GM12878 (cell line): ENCODE results near the gene RAC3. TPM values are rescaled to one million over a fixed set of nuclear protein-coding genes. Genes with fewer than 3 reads are reported as not detected.
A peak's percentile ranks its signal among the peaks of the same experiment; 100 is the strongest.

Experiments
- ATAC-seq: fragments of 200-7000 bp; cut with Tn5 transposase; 3 replicates; pipeline ENCODE4 v1.9.1; 2020; ENCODE audit warnings: mild to moderate bottlenecking, moderate library complexity
- BruUV-seq: library from RNA; stranded (reverse); fragments of 400-500 nt; replicated peaks from 2 replicates; lab custom pipeline; 2021; lab: Mats Ljungman, UMichigan
- CTCF ChIA-PET: fragments of 300-600 bp; sonication (Branson Sonifier 250); formaldehyde crosslinking; extraction: SDS; loops from one replicate; lab custom pipeline; 2021; ENCODE audit warnings: inconsistent platforms; lab: Yijun Ruan, JAX
- POLR2A ChIA-PET: fragments of 350-600 bp; formaldehyde crosslinking; extraction: SDS; loops from one replicate; lab custom pipeline; 2021; ENCODE audit warnings: inconsistent platforms; lab: Charles Lee
- RAD21 ChIA-PET: fragments of 300-600 bp; sonication (Branson Sonifier 250); formaldehyde crosslinking; loops from one replicate; lab custom pipeline; 2023; ENCODE audit warnings: antibody characterized with exemption; ENCODE audit not compliant: unreplicated experiment; lab: Charles Lee
- SMC1A ChIA-PET: fragments of 300-600 bp; sonication (Branson Sonifier 250); formaldehyde crosslinking; loops from one replicate; lab custom pipeline; 2023; ENCODE audit not compliant: unreplicated experiment, uncharacterized antibody; lab: Charles Lee
- DNase-seq: peaks from one replicate; pipeline ENCODE4 v3.0.0-alpha.2; 2011; ENCODE audit warnings: low read depth, low spot score
- FAIRE-seq: peaks from 3 replicates; lab custom pipeline; 2011; peaks lifted over from hg19 to GRCh38; lab: Jason Lieb, UNC
- H2AFZ ChIP-seq: 2 replicates; pipeline ENCODE4 v1.6.0; 2011; ENCODE audit warnings: low read depth, low read length, control low read depth; ENCODE audit not compliant: control insufficient read depth
- H3K27ac ChIP-seq: 2 replicates; pipeline ENCODE4 v1.5.1; 2011; ENCODE audit warnings: control low read depth; ENCODE audit not compliant: control insufficient read depth, insufficient read depth
- H3K27me3 ChIP-seq, 2 experiments: replicated peaks in 1 of 2; 2 replicates each; pipeline versions ENCODE4 v1.6.0 to v1.6.1; 2011; ENCODE audit warnings: low read length in 1 of 2; ENCODE audit not compliant: control insufficient read depth in 2 of 2, insufficient read depth in 2 of 2
- H3K36me3 ChIP-seq, 2 experiments: 2 replicates each; pipeline ENCODE4 v1.5.1; 2011; ENCODE audit warnings: low read length in 1 of 2; ENCODE audit not compliant: control insufficient read depth in 2 of 2, insufficient read depth in 2 of 2
- H3K4me1 ChIP-seq: 2 replicates; pipeline ENCODE4 v1.6.1; 2011; ENCODE audit warnings: mild to moderate bottlenecking, low read length, moderate library complexity, mixed read lengths; ENCODE audit not compliant: control insufficient read depth, insufficient read depth
- H3K4me2 ChIP-seq: 2 replicates; pipeline ENCODE4 v1.6.0; 2011; ENCODE audit warnings: control low read depth; ENCODE audit not compliant: control insufficient read depth, insufficient read depth
- H3K4me3 ChIP-seq: fragments of 200-600 bp; sonication (generic); 2 replicates; pipeline ENCODE4 v1.5.1; 2016
- H3K79me2 ChIP-seq: 2 replicates; pipeline ENCODE4 v1.6.0; 2011; ENCODE audit warnings: low read length; ENCODE audit not compliant: control insufficient read depth, insufficient read depth
- H3K9ac ChIP-seq: 2 replicates; pipeline ENCODE4 v1.8.0; 2011; ENCODE audit warnings: low read length, control low read depth, mixed read lengths; ENCODE audit not compliant: control insufficient read depth, insufficient read depth
- H3K9me3 ChIP-seq: replicated peaks from 3 replicates; pipeline ENCODE4 v1.5.1; 2011; ENCODE audit warnings: mild to moderate bottlenecking, low read length; ENCODE audit not compliant: control insufficient read depth, insufficient read depth
- H4K20me1 ChIP-seq: 2 replicates; pipeline ENCODE4 v1.6.0; 2011; ENCODE audit not compliant: control insufficient read depth, insufficient read depth
- ASH2L ChIP-seq: fragments of 300-600, 200-600 bp; sonication (generic); IDR thresholded peaks from 2 replicates; pipeline ENCODE4 v1.6.1; 2017; ENCODE audit warnings: low read depth, mild to moderate bottlenecking, borderline replicate concordance
- DPF2 ChIP-seq: fragments of 450-650 bp; IDR thresholded peaks from 2 replicates; pipeline ENCODE4 v1.6.1; 2017; ENCODE audit warnings: mild to moderate bottlenecking
- KDM1A ChIP-seq: fragments of 200-600 bp; sonication (generic); IDR thresholded peaks from 2 replicates; pipeline ENCODE4 v1.6.1; 2016; ENCODE audit warnings: borderline replicate concordance
- KLF5 ChIP-seq: fragments of 450-650 bp; IDR thresholded peaks from 2 replicates; pipeline ENCODE4 v1.6.1; 2014; ENCODE audit warnings: mild to moderate bottlenecking; ENCODE audit not compliant: partially characterized antibody
- LARP7 ChIP-seq: fragments of 450-650 bp; IDR thresholded peaks from 2 replicates; pipeline ENCODE4 v1.6.1; 2017; ENCODE audit warnings: mild to moderate bottlenecking
- NR2C2 ChIP-seq: IDR thresholded peaks from 2 replicates; pipeline ENCODE4 v1.6.1; 2011; ENCODE audit warnings: borderline replicate concordance, low read depth; ENCODE audit not compliant: control insufficient read depth, insufficient read length
- PAX5 ChIP-seq: IDR thresholded peaks from 2 replicates; pipeline ENCODE4 v1.6.1; 2011; ENCODE audit warnings: low read depth, low read length, borderline replicate concordance
- RB1 ChIP-seq: fragments of 450-650 bp; formaldehyde crosslinking; IDR thresholded peaks from 2 replicates; pipeline ENCODE4 v1.6.1; 2017; ENCODE audit warnings: mild to moderate bottlenecking, borderline replicate concordance
- RBBP5 ChIP-seq: fragments of 200-600 bp; sonication (generic); conservative IDR thresholded peaks from 2 replicates; pipeline ENCODE4 v1.6.1; 2016
- TCF3 ChIP-seq: IDR thresholded peaks from 2 replicates; pipeline ENCODE4 v1.6.1; 2012; ENCODE audit warnings: low read depth, mild to moderate bottlenecking, low read length, borderline replicate concordance; ENCODE audit not compliant: insufficient read depth
- WGBS: methylation state at CpG from one replicate; pipeline ENCODE4 v1.1.6; 2016; ENCODE audit warnings: low lambda C conversion rate; ENCODE audit not compliant: insufficient replicate concordance, insufficient coverage; ENCODE audit errors: missing lambda C conversion rate; 5-methylcytosine and 5-hydroxymethylcytosine counted together
- in situ Hi-C: fragments of 300-500 bp; cut with MboI; formaldehyde crosslinking; loops from 9 replicates; pipeline ENCODE4 v1.14.3; 2018; ENCODE audit warnings: mixed read lengths
- intact Hi-C: fragments of 100-400 bp; cut with micrococcal nuclease; formaldehyde crosslinking; loops from one replicate; pipeline ENCODE4 v1.14.2; 2022; ENCODE audit not compliant: unreplicated experiment
- polyA plus RNA-seq, 11 experiments: library from polyadenylated mRNA; depleted of rRNA in 4 of 11; unstranded in 6 of 11; stranded (reverse) in 5 of 11; fragments of >200 nt; fragmentation: Nextera tagmentation in 4 of 11; fragmentation: Illumina TruSeq in 1 of 11; extraction: Ambion mirVana in 4 of 11; extraction: Trizol in 1 of 11; gene quantifications; 1 replicate in 1 of 11; 2 replicates in 10 of 11; pipeline versions ENCODE4 v1.2.1 to v1.2.3, GENCODE V29; 2011 to 2016; ENCODE audit warnings: inconsistent platforms in 2 of 11, missing spikeins in 2 of 11, low read depth in 1 of 11
- total RNA-seq, 4 experiments: library from RNA; depleted of rRNA in 3 of 4; stranded (reverse); fragments of >200 nt in 3 of 4; fragmentation: Illumina TruSeq in 1 of 4; extraction: Trizol in 1 of 4; gene quantifications; 2 replicates each; pipeline versions ENCODE4 v1.2.1 to v1.2.3, GENCODE V29; 2013 to 2021
- TF ChIP-seq, protein P1 (sequence below): fragments of 150-350 bp; IDR thresholded peaks from 2 replicates; pipeline ENCODE4 v1.6.1; 2016; ENCODE audit warnings: low read depth, low read length
- TF ChIP-seq, protein P2 (sequence below): IDR thresholded peaks from 2 replicates; pipeline ENCODE4 v1.6.1; 2012; ENCODE audit warnings: improper control_type of control experiment, low read depth, low read length; ENCODE audit not compliant: insufficient replicate concordance
- TF ChIP-seq, protein P3 (sequence below): IDR thresholded peaks from 2 replicates; pipeline ENCODE4 v1.6.1; 2012; ENCODE audit warnings: low read depth, low read length, improper control_type of control experiment

RAC3 gene
- total and polyA plus RNA-seq, 10 of the 15 experiments (the other 5 are each of a cell fraction or from before 2014, with no cell fraction given), result 0.11 to 32.9 (median 6.7) TPM

DNA sequence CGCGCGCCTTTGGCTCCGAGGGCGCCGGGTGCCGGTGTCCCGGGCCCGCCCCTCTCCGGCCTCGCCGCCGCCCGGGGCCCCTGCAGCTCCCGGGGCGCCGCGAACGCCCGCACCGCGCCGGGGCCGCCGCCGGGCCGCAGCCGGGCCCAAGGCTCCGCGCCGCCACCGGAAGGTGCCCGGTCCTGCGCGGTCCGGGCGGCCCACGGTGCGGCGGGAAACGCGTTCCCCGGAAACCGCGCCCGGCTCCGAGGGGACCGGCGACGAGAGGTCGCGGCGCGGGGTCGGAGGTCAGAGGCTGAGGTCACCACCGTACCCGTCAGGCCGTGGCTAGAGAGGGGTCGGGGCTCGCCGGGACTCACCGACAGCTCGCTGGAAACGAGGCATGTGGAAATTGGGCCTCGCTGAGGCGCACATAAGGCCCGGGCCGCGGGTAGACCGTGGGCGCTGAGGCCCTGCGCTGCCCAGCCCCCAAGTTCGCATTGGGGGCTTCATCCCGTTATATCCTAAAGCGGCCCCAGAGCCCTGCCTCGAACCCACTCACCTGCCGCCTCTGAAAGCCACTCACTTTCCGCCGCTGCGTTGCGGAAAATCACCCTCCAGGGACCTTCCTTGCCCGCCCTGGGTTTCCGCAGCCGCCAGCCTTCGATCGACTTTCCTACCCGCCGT is 34.3 kb downstream of the RAC3 start, which contains the start of gene DUS1L:
Gene DUS1L, minus strand, starts transcription at position 167 of the 666 bp plus-strand sequence. CDS start 745 bp downstream, outside the sequence.
- 11% methylated on average over 69 of the region's 88 CpGs for WGBS
- no peak for DNase-seq
- Histone ChIP-seq H2AFZ (peak within 1 kb of the TSS; percentile 85), H3K9ac (peak within 1 kb of the TSS; percentile 90), H3K9me3 (no peaks in the 10 kb centered on the region), H3K27ac (peak within 1 kb of the TSS; percentile 65), H3K4me1 (peaks cover 8% of the 10 kb centered on the region), H3K4me3 (peak within 1 kb of the TSS; percentile 90), H3K36me3 (peaks cover 3 to 4% of the 10 kb centered on the region in 2 experiments; a peak in 3 of 4 replicates), H3K27me3 (no peaks in the 10 kb centered on the region), H3K79me2 (peaks cover 20% of the 10 kb centered on the region), H3K4me2 (peak within 1 kb of the TSS; percentile 82), H4K20me1 (no peaks in the 10 kb centered on the region)
- ATAC-seq, result peak; percentile 75
- intact Hi-C loops (no loop called here), in situ Hi-C loops (no loop called here)
- BruUV-seq, result TSS peak; percentile 93
- CTCF ChIA-PET, result interaction anchor here (1.0 kb wide), 2 partner anchors 28 to 31 kb away, joined by 3 to 5 read pairs; partner anchors contain the start of gene DCXR
- SMC1A ChIA-PET, result interaction anchor here (2.2 kb wide), 1 partner anchor 28 kb away, joined by 5 read pairs; the partner anchor contains the start of gene DCXR
- RAD21 ChIA-PET, result no interaction called here
- POLR2A ChIA-PET, result interaction anchor here (0.6 to 1.5 kb wide), 5 partner anchors 10 to 66 kb away, joined by 3 to 8 read pairs (median 4); partner anchors contain the start of genes DCXR and FASN
- peak; percentile 56 for FAIRE-seq
- TF ChIP-seq DPF2 (peak; percentile 60; the same call in 1 of the 2 replicates), PAX5 (no peak), RBBP5 (no peak), KDM1A (no peak), TCF3 (0 out of 2 replicates have a peak, but pooled peaks have one; percentile 57), RB1 (peak; percentile 90; the same call in 1 of the 2 replicates), KLF5 (peak; percentile 25), ASH2L (peak; percentile 71; the same call in 1 of the 2 replicates), NR2C2 (peak; percentile 83), LARP7 (peak; percentile 96)
- TF ChIP-seq, protein P1, sequence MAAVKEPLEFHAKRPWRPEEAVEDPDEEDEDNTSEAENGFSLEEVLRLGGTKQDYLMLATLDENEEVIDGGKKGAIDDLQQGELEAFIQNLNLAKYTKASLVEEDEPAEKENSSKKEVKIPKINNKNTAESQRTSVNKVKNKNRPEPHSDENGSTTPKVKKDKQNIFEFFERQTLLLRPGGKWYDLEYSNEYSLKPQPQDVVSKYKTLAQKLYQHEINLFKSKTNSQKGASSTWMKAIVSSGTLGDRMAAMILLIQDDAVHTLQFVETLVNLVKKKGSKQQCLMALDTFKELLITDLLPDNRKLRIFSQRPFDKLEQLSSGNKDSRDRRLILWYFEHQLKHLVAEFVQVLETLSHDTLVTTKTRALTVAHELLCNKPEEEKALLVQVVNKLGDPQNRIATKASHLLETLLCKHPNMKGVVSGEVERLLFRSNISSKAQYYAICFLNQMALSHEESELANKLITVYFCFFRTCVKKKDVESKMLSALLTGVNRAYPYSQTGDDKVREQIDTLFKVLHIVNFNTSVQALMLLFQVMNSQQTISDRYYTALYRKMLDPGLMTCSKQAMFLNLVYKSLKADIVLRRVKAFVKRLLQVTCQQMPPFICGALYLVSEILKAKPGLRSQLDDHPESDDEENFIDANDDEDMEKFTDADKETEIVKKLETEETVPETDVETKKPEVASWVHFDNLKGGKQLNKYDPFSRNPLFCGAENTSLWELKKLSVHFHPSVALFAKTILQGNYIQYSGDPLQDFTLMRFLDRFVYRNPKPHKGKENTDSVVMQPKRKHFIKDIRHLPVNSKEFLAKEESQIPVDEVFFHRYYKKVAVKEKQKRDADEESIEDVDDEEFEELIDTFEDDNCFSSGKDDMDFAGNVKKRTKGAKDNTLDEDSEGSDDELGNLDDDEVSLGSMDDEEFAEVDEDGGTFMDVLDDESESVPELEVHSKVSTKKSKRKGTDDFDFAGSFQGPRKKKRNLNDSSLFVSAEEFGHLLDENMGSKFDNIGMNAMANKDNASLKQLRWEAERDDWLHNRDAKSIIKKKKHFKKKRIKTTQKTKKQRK, result no peak
- TF ChIP-seq, protein P2, sequence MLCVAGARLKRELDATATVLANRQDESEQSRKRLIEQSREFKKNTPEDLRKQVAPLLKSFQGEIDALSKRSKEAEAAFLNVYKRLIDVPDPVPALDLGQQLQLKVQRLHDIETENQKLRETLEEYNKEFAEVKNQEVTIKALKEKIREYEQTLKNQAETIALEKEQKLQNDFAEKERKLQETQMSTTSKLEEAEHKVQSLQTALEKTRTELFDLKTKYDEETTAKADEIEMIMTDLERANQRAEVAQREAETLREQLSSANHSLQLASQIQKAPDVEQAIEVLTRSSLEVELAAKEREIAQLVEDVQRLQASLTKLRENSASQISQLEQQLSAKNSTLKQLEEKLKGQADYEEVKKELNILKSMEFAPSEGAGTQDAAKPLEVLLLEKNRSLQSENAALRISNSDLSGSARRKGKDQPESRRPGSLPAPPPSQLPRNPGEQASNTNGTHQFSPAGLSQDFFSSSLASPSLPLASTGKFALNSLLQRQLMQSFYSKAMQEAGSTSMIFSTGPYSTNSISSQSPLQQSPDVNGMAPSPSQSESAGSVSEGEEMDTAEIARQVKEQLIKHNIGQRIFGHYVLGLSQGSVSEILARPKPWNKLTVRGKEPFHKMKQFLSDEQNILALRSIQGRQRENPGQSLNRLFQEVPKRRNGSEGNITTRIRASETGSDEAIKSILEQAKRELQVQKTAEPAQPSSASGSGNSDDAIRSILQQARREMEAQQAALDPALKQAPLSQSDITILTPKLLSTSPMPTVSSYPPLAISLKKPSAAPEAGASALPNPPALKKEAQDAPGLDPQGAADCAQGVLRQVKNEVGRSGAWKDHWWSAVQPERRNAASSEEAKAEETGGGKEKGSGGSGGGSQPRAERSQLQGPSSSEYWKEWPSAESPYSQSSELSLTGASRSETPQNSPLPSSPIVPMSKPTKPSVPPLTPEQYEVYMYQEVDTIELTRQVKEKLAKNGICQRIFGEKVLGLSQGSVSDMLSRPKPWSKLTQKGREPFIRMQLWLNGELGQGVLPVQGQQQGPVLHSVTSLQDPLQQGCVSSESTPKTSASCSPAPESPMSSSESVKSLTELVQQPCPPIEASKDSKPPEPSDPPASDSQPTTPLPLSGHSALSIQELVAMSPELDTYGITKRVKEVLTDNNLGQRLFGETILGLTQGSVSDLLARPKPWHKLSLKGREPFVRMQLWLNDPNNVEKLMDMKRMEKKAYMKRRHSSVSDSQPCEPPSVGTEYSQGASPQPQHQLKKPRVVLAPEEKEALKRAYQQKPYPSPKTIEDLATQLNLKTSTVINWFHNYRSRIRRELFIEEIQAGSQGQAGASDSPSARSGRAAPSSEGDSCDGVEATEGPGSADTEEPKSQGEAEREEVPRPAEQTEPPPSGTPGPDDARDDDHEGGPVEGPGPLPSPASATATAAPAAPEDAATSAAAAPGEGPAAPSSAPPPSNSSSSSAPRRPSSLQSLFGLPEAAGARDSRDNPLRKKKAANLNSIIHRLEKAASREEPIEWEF, result no peak
- TF ChIP-seq, protein P3, sequence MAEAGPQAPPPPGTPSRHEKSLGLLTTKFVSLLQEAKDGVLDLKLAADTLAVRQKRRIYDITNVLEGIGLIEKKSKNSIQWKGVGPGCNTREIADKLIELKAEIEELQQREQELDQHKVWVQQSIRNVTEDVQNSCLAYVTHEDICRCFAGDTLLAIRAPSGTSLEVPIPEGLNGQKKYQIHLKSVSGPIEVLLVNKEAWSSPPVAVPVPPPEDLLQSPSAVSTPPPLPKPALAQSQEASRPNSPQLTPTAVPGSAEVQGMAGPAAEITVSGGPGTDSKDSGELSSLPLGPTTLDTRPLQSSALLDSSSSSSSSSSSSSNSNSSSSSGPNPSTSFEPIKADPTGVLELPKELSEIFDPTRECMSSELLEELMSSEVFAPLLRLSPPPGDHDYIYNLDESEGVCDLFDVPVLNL, result no peak
